Progenitor cell of endocrine pancreas (in vitro differentiated cells): ENCODE results near the gene FRMD4B. TPM values are rescaled to one million over a fixed set of nuclear protein-coding genes. Genes with fewer than 3 reads are reported as not detected.

ENCODE experiments used
- DNase-seq: peaks from one replicate; pipeline ENCODE4 v3.0.0; 2021; ENCODE audit warnings: low spot score; ENCODE audit not compliant: unreplicated experiment
- H3K27ac Mint-ChIP-seq: 2 replicates; pipeline ENCODE4 v1.8.0; 2021; ENCODE audit warnings: mild to moderate bottlenecking, moderate library complexity, mixed read lengths
- H3K27me3 Mint-ChIP-seq: 2 replicates; pipeline ENCODE4 v1.8.0; 2021; ENCODE audit warnings: mixed read lengths
- H3K36me3 Mint-ChIP-seq: 2 replicates; pipeline ENCODE4 v1.8.0; 2022; ENCODE audit warnings: mixed read lengths; ENCODE audit not compliant: insufficient read depth
- H3K4me1 Mint-ChIP-seq: 2 replicates; pipeline ENCODE4 v1.8.0; 2021; ENCODE audit warnings: low read depth, mixed read lengths
- H3K4me3 Mint-ChIP-seq: 2 replicates; pipeline ENCODE4 v1.8.0; 2021; ENCODE audit warnings: low read depth, mild to moderate bottlenecking, moderate library complexity, mixed read lengths
- H3K9me3 Mint-ChIP-seq: 2 replicates; pipeline ENCODE4 v1.8.0; 2021; ENCODE audit warnings: low read depth, mixed read lengths
- CTCF ChIP-seq: fragments of 200-600 bp; sonication (generic); IDR thresholded peaks from one replicate; pipeline ENCODE4 v1.5.0; 2021; ENCODE audit warnings: antibody characterized with exemption, mild to moderate bottlenecking; ENCODE audit not compliant: unreplicated experiment
- total RNA-seq: library from RNA; stranded (reverse); gene quantifications from 2 replicates; pipeline ENCODE4 v1.2.1, GENCODE V29; 2021

The FRMD4B gene
- total RNA-seq, 1 donor from 2014 or later, result 41.6 TPM

DNA sequence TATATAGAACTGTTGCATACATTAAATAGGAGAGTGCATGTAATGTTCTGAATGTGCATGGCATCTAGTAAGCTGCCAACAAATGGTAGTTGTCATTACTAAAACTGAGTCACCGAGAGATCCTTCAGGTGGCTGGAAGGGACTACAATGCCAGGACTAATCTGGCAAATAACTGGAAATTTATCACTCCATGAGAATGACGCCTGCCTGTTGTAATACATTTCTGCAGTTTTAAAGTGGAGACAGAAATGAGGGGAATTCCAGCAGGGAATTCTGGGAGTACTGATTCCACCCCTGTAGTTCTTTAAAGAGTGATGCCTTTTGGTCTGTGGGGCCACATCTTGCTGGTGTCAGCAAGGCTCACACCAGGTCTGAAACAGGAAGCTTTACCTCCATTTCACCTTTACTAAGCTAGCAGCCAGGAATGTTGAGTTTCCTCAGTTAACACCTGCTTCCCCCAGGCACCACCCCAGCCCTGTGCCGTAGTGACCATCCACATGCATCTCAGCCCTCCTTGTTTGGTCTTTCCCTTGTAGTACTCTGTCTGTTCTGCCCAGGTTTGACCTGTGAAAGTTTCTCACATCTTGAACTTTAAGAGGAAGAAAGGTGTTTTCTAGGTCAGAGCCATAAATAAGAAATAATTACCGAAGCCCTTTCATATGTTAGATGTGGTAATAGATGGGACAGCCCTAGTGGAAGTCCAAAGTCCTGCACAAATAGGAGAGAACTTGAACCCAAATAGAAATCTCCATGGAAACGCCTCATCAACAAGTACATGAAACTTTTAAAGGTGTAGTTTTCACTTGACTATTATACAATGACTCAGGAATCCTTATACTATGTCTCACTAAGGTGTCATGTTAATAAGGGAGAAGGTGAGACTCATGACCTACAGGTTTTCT, 206.8 kb downstream of the FRMD4B start:
- H3K9me3 Mint-ChIP-seq, result no peaks in the 10 kb centered on the region
- peak overlapping the region; percentile 53 for H3K27ac Mint-ChIP-seq
- no peak for TF ChIP-seq CTCF

DNA sequence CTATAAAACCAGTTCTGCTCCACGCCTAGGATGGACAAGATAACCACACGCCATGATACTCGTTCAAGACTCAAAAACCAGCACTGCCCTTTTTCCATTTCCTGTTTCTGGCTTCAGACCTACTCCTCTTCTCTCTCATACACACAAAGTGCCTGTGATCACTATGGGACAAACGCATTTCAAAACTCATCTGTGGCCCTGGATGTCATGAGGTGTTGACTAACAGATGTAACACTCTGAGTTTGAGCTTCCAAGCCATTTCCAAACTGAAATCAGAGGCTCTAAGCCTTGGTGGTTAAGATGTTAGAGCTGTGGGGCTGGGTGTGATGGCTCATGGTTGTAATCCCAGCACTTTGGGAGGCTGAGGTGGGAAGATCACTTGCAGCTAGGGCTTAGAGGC, 207.8 kb downstream of the FRMD4B start:
- Mint-ChIP-seq H3K9me3 (no peaks in the 10 kb centered on the region), H3K4me1 (peaks cover 3% of the 10 kb centered on the region), H3K27me3 (no peaks in the 10 kb centered on the region), H3K36me3 (peaks cover 48% of the 10 kb centered on the region), H3K27ac (peak overlapping the region; percentile 60), H3K4me3 (no peak overlapping the region)
- no peak for TF ChIP-seq CTCF
- DNase-seq, result no peak

More for the DNA sequence above, 206.8 kb downstream of the FRMD4B start:
- no peak overlapping the region for H3K4me3 Mint-ChIP-seq
- H3K36me3 Mint-ChIP-seq, result peaks cover 45% of the 10 kb centered on the region
- no peak for DNase-seq
- H3K4me1 Mint-ChIP-seq, result peaks cover 3% of the 10 kb centered on the region
- H3K27me3 Mint-ChIP-seq, result no peaks in the 10 kb centered on the region

- H3K36me3 Mint-ChIP-seq, result peaks cover 34% of the 10 kb centered on the region
Measured at GRCh38 chr3:69174871-69175737, 210.8 kb downstream of the FRMD4B start.

DNA sequence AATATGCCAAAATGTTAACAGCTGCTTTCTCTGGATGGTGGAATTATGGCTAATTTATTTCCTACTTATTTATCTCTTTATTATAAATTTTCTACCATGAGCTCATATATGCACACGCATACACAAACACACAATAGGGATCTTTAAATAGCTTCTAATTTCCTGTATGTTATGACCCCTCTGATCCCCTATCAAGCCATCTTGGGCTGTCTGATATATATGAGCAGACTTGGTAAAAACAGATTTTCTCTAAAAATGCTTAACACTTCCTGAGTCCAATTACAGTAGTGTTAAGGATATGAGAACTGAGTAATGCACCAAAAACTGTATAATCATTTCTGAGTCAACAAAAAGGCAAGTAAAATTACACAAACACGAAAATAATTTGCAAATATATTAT, 211.4 kb downstream of the FRMD4B start:
- TF ChIP-seq CTCF, result no peak
- Mint-ChIP-seq H3K4me1 (peaks cover 15% of the 10 kb centered on the region), H3K9me3 (no peaks in the 10 kb centered on the region), H3K4me3 (no peak overlapping the region), H3K27me3 (no peaks in the 10 kb centered on the region), H3K27ac (no peak overlapping the region), H3K36me3 (peaks cover 31% of the 10 kb centered on the region)
- DNase-seq, result no peak

More at GRCh38 chr3:69174871-69175737, 210.8 kb downstream of the FRMD4B start:
- Mint-ChIP-seq H3K4me3 (no peak overlapping the region), H3K27me3 (no peaks in the 10 kb centered on the region), H3K4me1 (peaks cover 16% of the 10 kb centered on the region), H3K27ac (no peak overlapping the region), H3K9me3 (no peaks in the 10 kb centered on the region)
- TF ChIP-seq CTCF, result no peak
- DNase-seq, result no peak

- TF ChIP-seq CTCF, result no peak
Measured at GRCh38 chr3:69172058-69172457, 213.8 kb downstream of the FRMD4B start.

More at GRCh38 chr3:69172058-69172457, 213.8 kb downstream of the FRMD4B start:
- Mint-ChIP-seq H3K36me3 (peaks cover 27% of the 10 kb centered on the region), H3K4me1 (peaks cover 15% of the 10 kb centered on the region), H3K4me3 (no peak overlapping the region), H3K27ac (peak overlapping the region; percentile 30), H3K27me3 (no peaks in the 10 kb centered on the region), H3K9me3 (no peaks in the 10 kb centered on the region)
- DNase-seq, result no peak
